ENCODE results near the gene LIPC.

LIPC gene

GRCh38 chr15:58431221-58432149 is at the start of gene LIPC:
Gene LIPC (plus strand): TSS chr15:58431991. CDS start chr15:58432033, 42 bp downstream.
- TF ChIP-seq YY1 (IDR thresholded peaks at IDR 0.05; ENCODE audit: low read depth) (no peak), USF1 (IDR thresholded peaks at IDR 0.05) (no peak), CEBPB (IDR thresholded peaks at IDR 0.05) (no peak)

GRCh38 chr15:58383876-58384275 is 47.9 kb upstream of the LIPC start:
- TF ChIP-seq RAD21 (IDR thresholded peaks at IDR 0.05; ENCODE audit: low read depth): peak; percentile 36
- TF ChIP-seq ZBTB7A (IDR thresholded peaks at IDR 0.05; ENCODE audit: low read depth): no peak

GRCh38 chr15:58384667-58385066 is 47.1 kb upstream of the LIPC start:
- TF ChIP-seq EGR1 (IDR thresholded peaks at IDR 0.05) (no peak), YY1 (IDR thresholded peaks at IDR 0.05; ENCODE audit: low read depth) (no peak), TAF1 (IDR thresholded peaks at IDR 0.05; ENCODE audit: low read depth) (no peak), TEAD4 (IDR thresholded peaks at IDR 0.05) (no peak), RAD21 (IDR thresholded peaks at IDR 0.05; ENCODE audit: low read depth) (no peak), USF1 (IDR thresholded peaks at IDR 0.05) (no peak), MAX (IDR thresholded peaks at IDR 0.05) (no peak), FOXM1 (IDR thresholded peaks at IDR 0.05; ENCODE audit: borderline replicate concordance, low read depth) (no peak), REST (IDR thresholded peaks at IDR 0.05; ENCODE audit: low read depth) (no peak), EP300 (IDR thresholded peaks at IDR 0.05; ENCODE audit: borderline replicate concordance) (no peak), NFIC (IDR thresholded peaks at IDR 0.05) (no peak), ZBTB7A (IDR thresholded peaks at IDR 0.05; ENCODE audit: low read depth) (no peak), CEBPB (IDR thresholded peaks at IDR 0.05) (no peak), CREB1 (IDR thresholded peaks at IDR 0.05; ENCODE audit: low read depth) (no peak), TCF12 (IDR thresholded peaks at IDR 0.05; ENCODE audit: low read depth) (no peak)

GRCh38 chr15:58386081-58386480 is 45.7 kb upstream of the LIPC start:
- TF ChIP-seq TCF12 (IDR thresholded peaks at IDR 0.05; ENCODE audit: low read depth) (no peak), FOXM1 (IDR thresholded peaks at IDR 0.05; ENCODE audit: borderline replicate concordance, low read depth) (no peak), YY1 (IDR thresholded peaks at IDR 0.05; ENCODE audit: low read depth) (no peak), USF1 (IDR thresholded peaks at IDR 0.05) (no peak), REST (IDR thresholded peaks at IDR 0.05; ENCODE audit: low read depth) (no peak), NFIC (IDR thresholded peaks at IDR 0.05) (no peak), TEAD4 (IDR thresholded peaks at IDR 0.05) (no peak), ZBTB7A (IDR thresholded peaks at IDR 0.05; ENCODE audit: low read depth) (no peak), CREB1 (IDR thresholded peaks at IDR 0.05; ENCODE audit: low read depth) (no peak)

- no peak for TF ChIP-seq NFIC (IDR thresholded peaks at IDR 0.05)
- no peak for TF ChIP-seq YY1 (IDR thresholded peaks at IDR 0.05; ENCODE audit: low read depth)
- no peak for TF ChIP-seq USF1 (IDR thresholded peaks at IDR 0.05)
- TF ChIP-seq RAD21 (IDR thresholded peaks at IDR 0.05; ENCODE audit: low read depth): no peak
- no peak for TF ChIP-seq FOXM1 (IDR thresholded peaks at IDR 0.05; ENCODE audit: borderline replicate concordance, low read depth)
- no peak for TF ChIP-seq TCF12 (IDR thresholded peaks at IDR 0.05; ENCODE audit: low read depth)
- no peak for TF ChIP-seq CREB1 (IDR thresholded peaks at IDR 0.05; ENCODE audit: low read depth)
- no peak for TF ChIP-seq EGR1 (IDR thresholded peaks at IDR 0.05)
- no peak for TF ChIP-seq CEBPB (IDR thresholded peaks at IDR 0.05)
- TF ChIP-seq MAX (IDR thresholded peaks at IDR 0.05): no peak
- no peak for TF ChIP-seq REST (IDR thresholded peaks at IDR 0.05; ENCODE audit: low read depth)
- no peak for TF ChIP-seq ZBTB7A (IDR thresholded peaks at IDR 0.05; ENCODE audit: low read depth)
- TF ChIP-seq TAF1 (IDR thresholded peaks at IDR 0.05; ENCODE audit: low read depth): no peak
- TF ChIP-seq TEAD4 (IDR thresholded peaks at IDR 0.05): no peak
- no peak for TF ChIP-seq EP300 (IDR thresholded peaks at IDR 0.05; ENCODE audit: borderline replicate concordance)
Measured at GRCh38 chr15:58386641-58387040, 45.1 kb upstream of the LIPC start.
